Esophagus (tissue), 2 donors: Measurements from ENCODE around the gene SORL1-AS1.
"Not testable (repeated sequence)": the region's sequence is repeated elsewhere in the genome, so short reads cannot be mapped to it uniquely, and the experiment has no call there.

ENCODE experiments used
- H3K27ac ChIP-seq, 2 donors: one replicate each; pipeline ENCODE4 v1.5.1; 2013; ENCODE audit warnings: low read depth in 2 of 2, mild to moderate bottlenecking in 2 of 2, inconsistent platforms in 1 of 2, low read length in 1 of 2, moderate library complexity in 1 of 2
- H3K27me3 ChIP-seq, 2 donors: one replicate each; pipeline ENCODE4 v1.6.1; 2013; ENCODE audit warnings: low read length in 2 of 2, control low read depth in 1 of 2, mild to moderate bottlenecking in 1 of 2; ENCODE audit not compliant: insufficient read depth in 2 of 2, control insufficient read depth in 1 of 2
- H3K36me3 ChIP-seq, 2 donors: one replicate each; pipeline ENCODE4 v1.6.1; 2013; ENCODE audit warnings: low read length in 1 of 2; ENCODE audit not compliant: control insufficient read depth in 2 of 2, insufficient read depth in 2 of 2
- H3K4me1 ChIP-seq, 2 donors: one replicate each; pipeline ENCODE4 v1.6.1; 2013; ENCODE audit warnings: low read length in 1 of 2; ENCODE audit not compliant: control insufficient read depth in 2 of 2, insufficient read depth in 2 of 2
- H3K4me3 ChIP-seq, 2 donors: one replicate each; pipeline ENCODE4 v1.5.1; 2013; ENCODE audit warnings: low read length in 2 of 2, mild to moderate bottlenecking in 2 of 2, low read depth in 1 of 2, moderate library complexity in 1 of 2
- H3K9me3 ChIP-seq, 2 donors: one replicate each; pipeline ENCODE4 v1.6.1; 2013; ENCODE audit warnings: mild to moderate bottlenecking in 2 of 2, low read depth in 1 of 2, low read length in 1 of 2, moderate library complexity in 1 of 2; ENCODE audit not compliant: control insufficient read depth in 2 of 2, insufficient read depth in 1 of 2
- WGBS, 2 donors: extraction: QIAGEN DNeasy Blood & Tissue Kit; methylation state at CpG; one replicate each; pipeline ENCODE4 v1.1.7; 2013; 5-methylcytosine and 5-hydroxymethylcytosine counted together
- donor health status: healthy with polysubstance abuse.
- donor health status: Bipolar disorder and iron deficiency.

SORL1-AS1 gene

GRCh38 chr11:121412000-121412587 lies 40.7 kb downstream of the SORL1-AS1 start:
- H3K9me3 ChIP-seq, result no peaks in the 10 kb centered on the region
- peaks cover 2 to 3% of the 10 kb centered on the region in 2 donors for H3K4me1 ChIP-seq
- 91 to 95% methylated on average over 4 of the region's 4 CpGs for WGBS, 2 donors

GRCh38 chr11:121411330-121411729 lies 41.4 kb downstream of the SORL1-AS1 start:
- H3K4me1 ChIP-seq, H3K36me3 ChIP-seq, H3K27ac ChIP-seq, H3K9me3 ChIP-seq, H3K27me3 ChIP-seq, H3K4me3 ChIP-seq: not testable (repeated sequence)

More at GRCh38 chr11:121412000-121412587, 40.7 kb downstream of the SORL1-AS1 start:
- H3K27me3 ChIP-seq, result no peaks in the 10 kb centered on the region
- no peaks in the 10 kb centered on the region for H3K36me3 ChIP-seq
- no peak overlapping the region for H3K27ac ChIP-seq
- no peak overlapping the region for H3K4me3 ChIP-seq

- not testable (repeated sequence) for H3K27me3 ChIP-seq, H3K36me3 ChIP-seq, H3K27ac ChIP-seq, H3K4me1 ChIP-seq, H3K4me3 ChIP-seq, H3K9me3 ChIP-seq
- WGBS, 2 donors, result 95 to 98% methylated on average over 2 of the region's 2 CpGs
These were observed 42.7 kb downstream of the SORL1-AS1 start for GRCh38 chr11:121410041-121410440.

GRCh38 chr11:121408830-121409229 lies 43.9 kb downstream of the SORL1-AS1 start:
- no peak overlapping the region for H3K4me3 ChIP-seq
- H3K27ac ChIP-seq, result no peak overlapping the region
- 63 to 78% methylated on average over 2 of the region's 2 CpGs for WGBS, 2 donors
- H3K4me1 ChIP-seq, result no peaks in the 10 kb centered on the region
- H3K9me3 ChIP-seq, result no peaks in the 10 kb centered on the region
- no peaks in the 10 kb centered on the region for H3K36me3 ChIP-seq
- H3K27me3 ChIP-seq, result no peaks in the 10 kb centered on the region

GRCh38 chr11:121406291-121406690 lies 46.5 kb downstream of the SORL1-AS1 start:
- Histone ChIP-seq H3K27me3 (no peaks in the 10 kb centered on the region), H3K4me3 (no peak overlapping the region), H3K36me3 (no peaks in the 10 kb centered on the region), H3K9me3 (no peaks in the 10 kb centered on the region), H3K4me1 (no peaks in the 10 kb centered on the region), H3K27ac (no peak overlapping the region)
- WGBS, 2 donors, result 87 to 88% methylated on average over 2 of the region's 2 CpGs

- H3K4me1 ChIP-seq, result no peaks in the 10 kb centered on the region
- H3K27me3 ChIP-seq, result no peaks in the 10 kb centered on the region
- WGBS, 2 donors, result 78 to 86% methylated on average over 1 of the region's 1 CpG
- H3K9me3 ChIP-seq, result no peaks in the 10 kb centered on the region
- no peaks in the 10 kb centered on the region for H3K36me3 ChIP-seq
- H3K4me3 ChIP-seq, result no peak overlapping the region
- no peak overlapping the region for H3K27ac ChIP-seq
These were observed 47.1 kb downstream of the SORL1-AS1 start for GRCh38 chr11:121405646-121406045.

- Histone ChIP-seq H3K9me3 (no peaks in the 10 kb centered on the region), H3K4me1 (peaks cover 0 to 3% of the 10 kb centered on the region in 2 donors), H3K27ac (no peak overlapping the region), H3K27me3 (no peaks in the 10 kb centered on the region), H3K36me3 (no peaks in the 10 kb centered on the region), H3K4me3 (no peak overlapping the region)
- 61 to 87% methylated on average over 4 of the region's 4 CpGs for WGBS, 2 donors
These were observed 58.0 kb downstream of the SORL1-AS1 start for GRCh38 chr11:121394785-121395184.

- no peak overlapping the region for H3K4me3 ChIP-seq
- WGBS, 2 donors, result 84 to 89% methylated on average over 4 of the region's 4 CpGs
- no peaks in the 10 kb centered on the region for H3K9me3 ChIP-seq
- H3K27me3 ChIP-seq, result no peaks in the 10 kb centered on the region
- peaks cover 0 to 3% of the 10 kb centered on the region in 2 donors for H3K4me1 ChIP-seq
- no peaks in the 10 kb centered on the region for H3K36me3 ChIP-seq
- no peak overlapping the region for H3K27ac ChIP-seq
These were observed 58.9 kb downstream of the SORL1-AS1 start for GRCh38 chr11:121393855-121394254.

GRCh38 chr11:121391914-121392313 lies 60.9 kb downstream of the SORL1-AS1 start:
- H3K36me3 ChIP-seq, result no peaks in the 10 kb centered on the region
- H3K4me3 ChIP-seq, result no peak overlapping the region
- WGBS, 2 donors, result 47% methylated on average over 7 of the region's 7 CpGs
- H3K9me3 ChIP-seq, result no peaks in the 10 kb centered on the region
- H3K27me3 ChIP-seq, result no peaks in the 10 kb centered on the region
- peaks cover 0 to 3% of the 10 kb centered on the region in 2 donors for H3K4me1 ChIP-seq
- H3K27ac ChIP-seq, result no peak overlapping the region

- Histone ChIP-seq H3K4me3 (no peak overlapping the region), H3K27ac (peak overlapping the region in 1 of 2 donors; percentile 29), H3K27me3 (no peaks in the 10 kb centered on the region), H3K4me1 (peaks cover 0 to 3% of the 10 kb centered on the region in 2 donors), H3K9me3 (no peaks in the 10 kb centered on the region), H3K36me3 (no peaks in the 10 kb centered on the region)
- 46 to 57% methylated on average over 8 of the region's 8 CpGs for WGBS, 2 donors
These were observed 63.1 kb downstream of the SORL1-AS1 start for GRCh38 chr11:121389651-121390050.
